ENCODE measurements around the gene GLI3.

The GLI3 gene

DNA sequence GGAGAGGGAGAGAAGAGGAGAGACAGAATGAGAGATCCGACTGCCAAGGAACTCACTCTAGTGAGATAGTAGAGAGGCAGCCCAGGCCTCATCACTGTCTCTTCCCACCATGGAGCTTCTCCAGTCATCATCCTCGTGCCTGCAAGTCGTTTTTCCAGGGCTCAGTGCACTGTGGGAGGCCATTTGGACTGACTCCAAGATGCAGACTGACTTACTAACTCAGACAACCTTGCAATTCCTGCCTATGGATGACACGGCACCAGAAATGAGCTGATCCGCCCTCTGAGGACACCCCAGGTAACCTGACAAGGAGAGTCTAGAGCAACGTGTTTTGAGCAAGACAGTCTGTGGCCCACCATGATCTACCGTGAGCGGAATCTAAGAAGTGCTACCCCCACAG lies 154.9 kb downstream of the GLI3 start:
- TF ChIP-seq, protein P1, sequence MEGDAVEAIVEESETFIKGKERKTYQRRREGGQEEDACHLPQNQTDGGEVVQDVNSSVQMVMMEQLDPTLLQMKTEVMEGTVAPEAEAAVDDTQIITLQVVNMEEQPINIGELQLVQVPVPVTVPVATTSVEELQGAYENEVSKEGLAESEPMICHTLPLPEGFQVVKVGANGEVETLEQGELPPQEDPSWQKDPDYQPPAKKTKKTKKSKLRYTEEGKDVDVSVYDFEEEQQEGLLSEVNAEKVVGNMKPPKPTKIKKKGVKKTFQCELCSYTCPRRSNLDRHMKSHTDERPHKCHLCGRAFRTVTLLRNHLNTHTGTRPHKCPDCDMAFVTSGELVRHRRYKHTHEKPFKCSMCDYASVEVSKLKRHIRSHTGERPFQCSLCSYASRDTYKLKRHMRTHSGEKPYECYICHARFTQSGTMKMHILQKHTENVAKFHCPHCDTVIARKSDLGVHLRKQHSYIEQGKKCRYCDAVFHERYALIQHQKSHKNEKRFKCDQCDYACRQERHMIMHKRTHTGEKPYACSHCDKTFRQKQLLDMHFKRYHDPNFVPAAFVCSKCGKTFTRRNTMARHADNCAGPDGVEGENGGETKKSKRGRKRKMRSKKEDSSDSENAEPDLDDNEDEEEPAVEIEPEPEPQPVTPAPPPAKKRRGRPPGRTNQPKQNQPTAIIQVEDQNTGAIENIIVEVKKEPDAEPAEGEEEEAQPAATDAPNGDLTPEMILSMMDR (conservative IDR thresholded peaks at IDR 0.05; ENCODE audit: low read depth, low read length) = no peak
- peak; percentile 91 for DNase-seq (ENCODE audit: low read depth)
- H3K4me3 ChIP-seq (ENCODE audit: low read depth, low read length) = no peak overlapping the region

DNA sequence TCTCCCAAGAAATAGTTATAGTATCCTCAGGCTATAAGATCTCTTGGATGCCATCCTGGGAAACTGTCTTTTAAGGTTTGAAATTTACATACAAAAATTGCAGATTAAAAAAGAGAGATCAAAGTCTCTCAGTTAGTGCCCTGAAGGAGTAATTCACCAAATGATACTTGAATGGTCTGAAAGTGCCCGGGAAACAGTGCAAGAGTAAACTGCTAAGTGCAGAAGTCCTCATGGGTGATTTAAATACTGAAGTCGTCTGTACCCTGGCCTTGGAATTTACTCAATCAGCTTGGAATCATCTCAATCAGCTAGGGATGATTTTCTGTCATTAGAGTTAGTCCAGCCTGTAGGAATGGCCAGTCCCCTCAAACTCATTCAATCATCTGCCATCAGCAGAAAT lies 155.3 kb downstream of the GLI3 start:
- DNase-seq (ENCODE audit: low read depth) = no peak
- TF ChIP-seq, protein P1 (conservative IDR thresholded peaks at IDR 0.05; ENCODE audit: low read depth, low read length) = no peak
- H3K4me3 ChIP-seq (ENCODE audit: low read depth, low read length) = no peak overlapping the region

DNA sequence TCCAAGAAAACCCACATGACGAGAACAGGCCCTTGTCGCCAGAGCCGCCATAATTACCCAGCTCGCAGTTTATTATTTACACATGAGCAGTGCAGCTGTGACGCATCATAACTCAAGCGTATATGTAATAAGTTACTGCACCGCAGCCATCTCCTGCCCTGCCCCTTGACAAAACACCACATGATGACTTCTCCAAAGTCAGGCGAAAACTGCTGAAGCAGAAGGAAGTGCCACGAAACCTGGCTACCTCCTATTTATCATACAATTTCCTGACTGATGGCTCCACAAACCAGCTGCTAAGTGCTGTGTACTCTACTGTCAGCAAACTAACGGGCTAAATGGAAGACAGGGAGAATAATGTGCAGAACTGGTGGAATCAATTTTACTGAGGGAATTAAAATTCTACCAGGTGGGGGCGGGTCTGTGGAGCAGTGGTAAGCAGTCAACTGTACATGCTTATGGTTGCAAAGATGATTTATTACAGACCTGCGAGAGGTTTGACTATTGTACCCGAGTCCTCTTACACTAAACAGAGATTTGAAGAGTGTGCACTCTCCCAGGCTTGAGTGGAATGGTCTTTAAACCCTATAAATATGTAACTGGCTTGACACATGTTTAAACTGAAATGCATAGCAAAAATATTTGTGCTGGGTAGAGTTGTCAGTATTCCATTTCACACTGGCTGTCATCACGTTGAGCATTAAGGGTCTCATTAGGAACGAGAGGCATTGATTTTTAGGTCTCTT lies 156.0 kb downstream of the GLI3 start:
- DNase-seq (ENCODE audit: low read depth) = no peak
- TF ChIP-seq, protein P1 (conservative IDR thresholded peaks at IDR 0.05; ENCODE audit: low read depth, low read length) = no peak
- no peak overlapping the region for H3K4me3 ChIP-seq (ENCODE audit: low read depth, low read length)

DNA sequence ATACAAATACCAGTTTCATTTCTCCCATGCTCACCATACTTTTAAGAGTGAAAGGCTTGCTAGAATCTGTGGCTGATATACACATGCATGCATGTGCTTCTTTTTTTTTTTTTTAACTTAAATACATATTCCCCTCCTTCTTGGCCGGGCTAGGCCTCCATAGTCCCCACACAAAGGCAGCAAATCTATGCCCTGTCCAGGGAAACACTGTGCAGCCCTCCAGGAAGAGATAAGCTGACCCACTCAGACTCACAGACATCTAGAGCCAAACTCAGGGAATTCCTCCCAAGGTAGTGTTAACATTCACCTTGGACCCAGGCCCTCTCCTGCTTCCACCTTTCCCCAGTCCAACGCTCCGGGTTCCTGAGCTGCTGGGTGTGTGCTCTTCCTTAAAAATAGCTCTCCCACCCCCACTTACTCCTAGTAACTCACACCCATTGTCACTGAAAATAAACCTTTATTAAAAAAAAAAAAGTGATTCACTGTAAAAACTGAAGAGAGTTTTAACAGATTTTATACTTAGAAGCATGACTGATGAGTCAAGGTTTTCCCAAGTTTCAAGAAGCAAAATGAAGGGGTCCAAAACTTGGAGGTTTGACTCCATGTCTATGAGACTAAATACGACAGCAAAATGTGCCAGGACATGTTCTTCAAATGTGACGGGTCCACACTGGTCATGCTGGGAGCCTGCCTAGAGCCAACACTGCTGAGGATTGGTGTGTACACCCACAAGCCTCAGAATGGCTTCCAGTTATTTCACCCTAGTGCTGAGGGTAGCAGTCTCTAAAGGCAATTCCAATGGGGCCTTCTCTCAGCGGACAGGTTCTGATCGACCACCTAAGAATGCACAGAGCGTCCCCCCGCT lies 159.5 kb downstream of the GLI3 start:
- TF ChIP-seq, protein P1 (conservative IDR thresholded peaks at IDR 0.05; ENCODE audit: low read depth, low read length) = no peak
- H3K4me3 ChIP-seq (ENCODE audit: low read depth, low read length) = no peak overlapping the region
- no peak for DNase-seq (ENCODE audit: low read depth)

DNA sequence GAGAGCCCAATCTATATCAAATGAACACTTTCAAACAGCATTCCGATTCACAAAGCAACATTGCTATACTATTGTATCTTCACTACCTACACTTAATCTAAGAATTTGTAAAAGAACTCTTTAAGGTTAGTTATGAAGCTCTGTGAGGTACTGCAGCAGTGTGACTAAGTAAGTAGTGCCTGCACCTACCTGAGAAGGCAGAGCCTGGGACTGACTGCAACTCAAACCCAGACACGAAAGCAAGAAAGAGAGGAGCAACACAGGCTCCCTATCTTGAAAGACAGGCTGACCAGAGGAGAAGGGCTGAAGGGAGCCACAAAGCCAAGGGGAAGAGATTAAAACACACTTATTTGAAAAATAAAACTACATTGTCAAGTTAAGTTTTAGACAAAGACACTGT lies 160.1 kb downstream of the GLI3 start:
- no peak for DNase-seq (ENCODE audit: low read depth)
- TF ChIP-seq, protein P1 (conservative IDR thresholded peaks at IDR 0.05; ENCODE audit: low read depth, low read length) = no peak
- no peak overlapping the region for H3K4me3 ChIP-seq (ENCODE audit: low read depth, low read length)

DNA sequence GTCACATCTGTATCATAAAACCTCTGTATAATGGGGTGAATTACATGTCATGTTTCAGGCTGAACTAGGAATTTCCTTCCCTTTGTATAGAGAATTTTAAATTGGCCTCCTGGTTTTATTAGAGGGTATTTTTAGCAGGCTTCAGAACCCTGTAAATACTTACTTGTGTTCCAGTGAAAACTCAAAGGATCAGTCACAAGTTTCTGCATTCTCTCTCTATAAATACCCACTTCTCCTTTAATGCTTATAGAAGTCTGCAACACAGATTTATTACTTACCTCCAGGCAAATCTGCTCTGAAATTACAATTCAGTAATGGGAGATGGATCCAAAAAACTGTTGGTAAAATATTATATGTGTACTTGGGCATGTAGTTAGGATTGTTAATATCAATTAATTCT lies 161.6 kb downstream of the GLI3 start:
- TF ChIP-seq, protein P1 (conservative IDR thresholded peaks at IDR 0.05; ENCODE audit: low read depth, low read length) = no peak
- no peak overlapping the region for H3K4me3 ChIP-seq (ENCODE audit: low read depth, low read length)
- DNase-seq (ENCODE audit: low read depth) = no peak

All from choroid plexus epithelial cell (primary cell).